ENCODE data around the gene CDH5.
"Not testable (repeated sequence)": the region's sequence is repeated elsewhere in the genome, so short reads cannot be mapped to it uniquely, and the experiment has no call there.

The CDH5 gene

GRCh38 chr16:66441586-66442375, 75.3 kb downstream of the CDH5 start:
- no peak for DNase-seq

GRCh38 chr16:66442502-66443268, 76.2 kb downstream of the CDH5 start:
- DNase-seq: no peak

- no peak for DNase-seq
These were observed 76.8 kb downstream of the CDH5 start for GRCh38 chr16:66443269-66443652.

- DNase-seq: no peak
These were observed 77.6 kb downstream of the CDH5 start for GRCh38 chr16:66444049-66444481.

- DNase-seq: no peak
These were observed 80.2 kb downstream of the CDH5 start for GRCh38 chr16:66446737-66447136.

GRCh38 chr16:66447491-66447890, 81.0 kb downstream of the CDH5 start:
- DNase-seq: no peak

- no peak for DNase-seq
These were observed 85.1 kb downstream of the CDH5 start for GRCh38 chr16:66451548-66451947.

GRCh38 chr16:66453230-66453629, 86.7 kb downstream of the CDH5 start:
- not testable (repeated sequence) for DNase-seq

All from cerebellar nuclear complex (tissue), 1 donor.